ENCODE data around the gene ESRRA. TPM values are rescaled to one million over a fixed set of nuclear protein-coding genes. Genes with fewer than 3 reads are reported as not detected.
A peak's percentile ranks its signal among the peaks of the same experiment; 100 is the strongest.

ESRRA gene
- 29.0 and 30.0 TPM in 2 replicates for polyA plus RNA-seq
- polyA minus RNA-seq: 20.7 and 25.3 TPM in 2 replicates

DNA sequence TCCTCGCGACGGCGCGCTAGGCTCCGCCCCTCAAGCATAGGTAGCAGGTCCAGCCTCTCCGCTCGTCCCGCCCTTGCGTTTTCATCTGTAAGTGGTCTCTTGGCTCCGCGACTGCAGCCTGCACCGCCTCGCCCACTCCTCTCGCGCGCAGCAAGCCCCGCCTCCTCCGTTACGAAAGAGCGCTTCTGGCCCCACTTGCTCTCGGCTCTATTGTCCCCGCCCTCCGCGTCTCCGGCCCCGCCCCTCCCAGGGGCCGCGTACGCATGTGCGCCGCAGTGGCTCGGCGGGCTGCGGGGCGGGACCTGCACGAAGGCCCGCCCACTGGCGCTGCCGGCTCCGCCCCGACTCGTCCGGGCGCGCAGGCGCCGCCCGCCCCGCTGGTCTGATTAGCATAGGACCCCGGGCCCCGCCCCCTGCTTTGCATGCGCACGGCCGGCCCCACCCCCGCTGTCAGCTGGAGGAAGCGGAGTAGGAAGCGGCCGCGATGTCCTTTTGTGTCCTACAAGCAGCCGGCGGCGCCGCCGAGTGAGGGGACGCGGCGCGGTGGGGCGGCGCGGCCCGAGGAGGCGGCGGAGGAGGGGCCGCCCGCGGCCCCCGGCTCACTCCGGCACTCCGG is at the start of gene ESRRA:
Gene ESRRA (plus strand): TSS at position 450 of the 616 bp plus-strand sequence. CDS start 1,656 bp downstream, outside the sequence.
- TF ChIP-seq MXI1 (conservative IDR thresholded peaks at IDR 0.05; ENCODE audit: poor library complexity, severe bottlenecking) (no peak), TAF1 (IDR thresholded peaks at IDR 0.05; ENCODE audit: low read depth) (peak; percentile 17), POLR2AphosphoS5 (IDR thresholded peaks at IDR 0.05) (peak; percentile 80)
- TF ChIP-seq, protein P1, sequence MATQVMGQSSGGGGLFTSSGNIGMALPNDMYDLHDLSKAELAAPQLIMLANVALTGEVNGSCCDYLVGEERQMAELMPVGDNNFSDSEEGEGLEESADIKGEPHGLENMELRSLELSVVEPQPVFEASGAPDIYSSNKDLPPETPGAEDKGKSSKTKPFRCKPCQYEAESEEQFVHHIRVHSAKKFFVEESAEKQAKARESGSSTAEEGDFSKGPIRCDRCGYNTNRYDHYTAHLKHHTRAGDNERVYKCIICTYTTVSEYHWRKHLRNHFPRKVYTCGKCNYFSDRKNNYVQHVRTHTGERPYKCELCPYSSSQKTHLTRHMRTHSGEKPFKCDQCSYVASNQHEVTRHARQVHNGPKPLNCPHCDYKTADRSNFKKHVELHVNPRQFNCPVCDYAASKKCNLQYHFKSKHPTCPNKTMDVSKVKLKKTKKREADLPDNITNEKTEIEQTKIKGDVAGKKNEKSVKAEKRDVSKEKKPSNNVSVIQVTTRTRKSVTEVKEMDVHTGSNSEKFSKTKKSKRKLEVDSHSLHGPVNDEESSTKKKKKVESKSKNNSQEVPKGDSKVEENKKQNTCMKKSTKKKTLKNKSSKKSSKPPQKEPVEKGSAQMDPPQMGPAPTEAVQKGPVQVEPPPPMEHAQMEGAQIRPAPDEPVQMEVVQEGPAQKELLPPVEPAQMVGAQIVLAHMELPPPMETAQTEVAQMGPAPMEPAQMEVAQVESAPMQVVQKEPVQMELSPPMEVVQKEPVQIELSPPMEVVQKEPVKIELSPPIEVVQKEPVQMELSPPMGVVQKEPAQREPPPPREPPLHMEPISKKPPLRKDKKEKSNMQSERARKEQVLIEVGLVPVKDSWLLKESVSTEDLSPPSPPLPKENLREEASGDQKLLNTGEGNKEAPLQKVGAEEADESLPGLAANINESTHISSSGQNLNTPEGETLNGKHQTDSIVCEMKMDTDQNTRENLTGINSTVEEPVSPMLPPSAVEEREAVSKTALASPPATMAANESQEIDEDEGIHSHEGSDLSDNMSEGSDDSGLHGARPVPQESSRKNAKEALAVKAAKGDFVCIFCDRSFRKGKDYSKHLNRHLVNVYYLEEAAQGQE (IDR thresholded peaks at IDR 0.05; ENCODE audit: borderline replicate concordance): peak; percentile 32
- H3K9me3 ChIP-seq (ENCODE audit: low read length): no peaks in the 10 kb centered on the region
- H3K27ac ChIP-seq (ENCODE audit: low read length): peak within 1 kb of the TSS; percentile 80
- no peaks in the 10 kb centered on the region for H3F3A ChIP-seq (ENCODE audit: insufficient read depth, low read length, poor library complexity, severe bottlenecking)
- H3K4me3 ChIP-seq (ENCODE audit: low read length): peak within 1 kb of the TSS; percentile 85
- H2AFZ ChIP-seq (ENCODE audit: low read depth, low read length): peak within 1 kb of the TSS; percentile 15
- peaks cover 10% of the 10 kb centered on the region for H3K79me2 ChIP-seq (replicated peaks; ENCODE audit: insufficient read depth, low read length)
- peak within 1 kb of the TSS; percentile 75 for H3K9ac ChIP-seq (ENCODE audit: low read length)
- peaks cover 18% of the 10 kb centered on the region for H3K27me3 ChIP-seq (ENCODE audit: insufficient read depth, low read depth, low read length)
- H3K4me2 ChIP-seq (ENCODE audit: low read length): peak within 1 kb of the TSS; percentile 56
- peaks cover 6% of the 10 kb centered on the region for H4K20me1 ChIP-seq (ENCODE audit: insufficient read depth)
- H3K36me3 ChIP-seq (ENCODE audit: insufficient read depth, low read length): no peaks in the 10 kb centered on the region
- H3K9me2 ChIP-seq (ENCODE audit: insufficient read depth, low read length): no peaks in the 10 kb centered on the region

DNA sequence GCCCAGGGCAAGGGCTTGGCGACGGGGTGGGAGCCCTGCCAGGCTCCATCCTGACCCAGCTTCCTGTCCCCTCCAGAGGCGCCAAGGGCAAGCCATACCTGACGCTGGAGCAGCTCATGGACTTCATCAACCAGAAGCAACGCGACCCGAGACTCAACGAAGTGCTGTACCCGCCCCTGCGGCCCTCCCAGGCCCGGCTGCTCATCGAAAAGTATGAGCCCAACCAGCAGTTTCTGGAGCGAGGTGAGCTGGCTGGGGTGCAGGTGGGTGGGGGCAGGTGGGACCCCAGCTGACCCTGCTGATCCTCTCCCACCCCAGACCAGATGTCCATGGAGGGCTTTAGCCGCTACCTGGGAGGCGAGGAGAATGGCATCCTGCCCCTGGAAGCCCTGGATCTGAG is 49.0 kb upstream of the ESRRA start:
- TF ChIP-seq TAF1 (IDR thresholded peaks at IDR 0.05; ENCODE audit: low read depth) (no peak), EZH2 (IDR thresholded peaks at IDR 0.05; ENCODE audit: borderline replicate concordance, insufficient read depth, low read length, poor library complexity, severe bottlenecking) (no peak), MXI1 (conservative IDR thresholded peaks at IDR 0.05; ENCODE audit: poor library complexity, severe bottlenecking) (no peak), EP300 (conservative IDR thresholded peaks at IDR 0.05; ENCODE audit: poor library complexity, severe bottlenecking) (no peak), POLR2AphosphoS5 (IDR thresholded peaks at IDR 0.05) (no peak), SMC3 (conservative IDR thresholded peaks at IDR 0.05; ENCODE audit: poor library complexity) (no peak), RAD21 (conservative IDR thresholded peaks at IDR 0.05) (no peak)
- TF ChIP-seq, protein P1 (IDR thresholded peaks at IDR 0.05; ENCODE audit: borderline replicate concordance): no peak
- TF ChIP-seq, protein P2, sequence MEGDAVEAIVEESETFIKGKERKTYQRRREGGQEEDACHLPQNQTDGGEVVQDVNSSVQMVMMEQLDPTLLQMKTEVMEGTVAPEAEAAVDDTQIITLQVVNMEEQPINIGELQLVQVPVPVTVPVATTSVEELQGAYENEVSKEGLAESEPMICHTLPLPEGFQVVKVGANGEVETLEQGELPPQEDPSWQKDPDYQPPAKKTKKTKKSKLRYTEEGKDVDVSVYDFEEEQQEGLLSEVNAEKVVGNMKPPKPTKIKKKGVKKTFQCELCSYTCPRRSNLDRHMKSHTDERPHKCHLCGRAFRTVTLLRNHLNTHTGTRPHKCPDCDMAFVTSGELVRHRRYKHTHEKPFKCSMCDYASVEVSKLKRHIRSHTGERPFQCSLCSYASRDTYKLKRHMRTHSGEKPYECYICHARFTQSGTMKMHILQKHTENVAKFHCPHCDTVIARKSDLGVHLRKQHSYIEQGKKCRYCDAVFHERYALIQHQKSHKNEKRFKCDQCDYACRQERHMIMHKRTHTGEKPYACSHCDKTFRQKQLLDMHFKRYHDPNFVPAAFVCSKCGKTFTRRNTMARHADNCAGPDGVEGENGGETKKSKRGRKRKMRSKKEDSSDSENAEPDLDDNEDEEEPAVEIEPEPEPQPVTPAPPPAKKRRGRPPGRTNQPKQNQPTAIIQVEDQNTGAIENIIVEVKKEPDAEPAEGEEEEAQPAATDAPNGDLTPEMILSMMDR (IDR thresholded peaks at IDR 0.05; ENCODE audit: poor library complexity, severe bottlenecking): no peak
- H3K36me3 ChIP-seq (ENCODE audit: insufficient read depth, low read length): no peaks in the 10 kb centered on the region
- H2AFZ ChIP-seq (ENCODE audit: low read depth, low read length): no peak overlapping the region
- peaks cover 6% of the 10 kb centered on the region for H3K27me3 ChIP-seq (ENCODE audit: insufficient read depth, low read depth, low read length)
- no peak overlapping the region for H3K4me2 ChIP-seq (ENCODE audit: low read length)
- no peaks in the 10 kb centered on the region for H4K20me1 ChIP-seq (ENCODE audit: insufficient read depth)
- H3K79me2 ChIP-seq (replicated peaks; ENCODE audit: insufficient read depth, low read length): no peaks in the 10 kb centered on the region
- no peak overlapping the region for H3K9ac ChIP-seq (ENCODE audit: low read length)
- no peaks in the 10 kb centered on the region for H3K9me3 ChIP-seq (ENCODE audit: low read length)
- H3K27ac ChIP-seq (ENCODE audit: low read length): no peak overlapping the region
- H3F3A ChIP-seq (ENCODE audit: insufficient read depth, low read length, poor library complexity, severe bottlenecking): no peaks in the 10 kb centered on the region
- no peak overlapping the region for H3K4me3 ChIP-seq (ENCODE audit: low read length)
- H3K9me2 ChIP-seq (ENCODE audit: insufficient read depth, low read length): no peaks in the 10 kb centered on the region
